GM21737 (cell line): ENCODE data around the gene SYDE2.

Experiments
- ATAC-seq: cut with Tn5 transposase; IDR thresholded peaks from one replicate; pipeline ENCODE4 v1.9.1; 2021; ENCODE audit warnings: mild to moderate bottlenecking, moderate library complexity; ENCODE audit not compliant: unreplicated experiment

Gene SYDE2

DNA sequence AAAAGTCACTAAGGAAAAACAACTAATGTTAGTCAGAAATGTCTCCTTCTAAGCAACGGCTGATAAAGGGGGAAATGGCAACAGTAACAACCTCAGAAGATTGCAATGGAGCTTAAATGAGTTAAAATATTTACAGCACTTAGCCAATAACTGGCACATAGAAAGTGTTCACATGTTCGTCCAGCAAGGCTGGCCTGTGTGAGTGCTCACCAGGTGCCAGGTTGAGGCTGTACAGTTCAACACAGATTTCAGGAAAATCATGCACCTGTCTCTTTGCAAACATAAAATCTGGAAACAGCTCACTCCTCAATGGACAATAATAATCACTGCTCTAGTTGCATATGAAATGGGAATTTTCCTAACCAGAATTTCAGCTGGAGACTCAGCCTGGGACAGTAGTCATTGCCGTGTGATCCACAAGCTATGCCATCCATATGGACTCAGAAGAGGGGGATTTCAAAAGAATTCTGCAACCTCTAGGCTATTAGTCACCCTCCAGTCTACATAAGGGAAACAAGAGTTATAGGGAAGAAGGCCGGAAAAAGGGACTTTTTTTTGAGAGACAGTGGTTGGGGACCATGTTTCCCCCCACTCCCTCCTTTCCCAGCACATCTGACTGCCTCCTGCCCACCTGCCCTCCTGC lies 68.6 kb downstream of the SYDE2 start:
- ATAC-seq = no peak

- ATAC-seq = no peak
Observed at GRCh38 chr1:85128316-85128715, 72.5 kb downstream of the SYDE2 start.

DNA sequence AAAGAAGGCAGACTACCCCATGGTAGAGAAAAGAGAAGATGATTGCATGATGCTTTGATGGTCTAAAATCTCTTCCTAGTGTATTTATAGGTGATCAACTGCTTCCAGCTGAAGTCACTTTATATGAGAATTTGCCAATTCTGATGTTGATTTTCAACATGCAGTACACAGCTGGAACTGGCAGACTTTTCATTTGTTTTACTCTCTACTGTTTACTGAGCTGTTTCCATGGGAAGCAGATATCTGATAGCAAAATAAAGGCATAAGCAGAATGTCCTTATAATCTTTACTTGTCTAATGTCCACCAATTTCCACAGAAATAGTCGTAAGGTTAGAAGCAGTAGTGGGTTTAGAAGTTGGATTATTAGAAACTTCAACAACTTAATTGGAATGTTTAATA lies 74.9 kb downstream of the SYDE2 start:
- ATAC-seq = no peak

DNA sequence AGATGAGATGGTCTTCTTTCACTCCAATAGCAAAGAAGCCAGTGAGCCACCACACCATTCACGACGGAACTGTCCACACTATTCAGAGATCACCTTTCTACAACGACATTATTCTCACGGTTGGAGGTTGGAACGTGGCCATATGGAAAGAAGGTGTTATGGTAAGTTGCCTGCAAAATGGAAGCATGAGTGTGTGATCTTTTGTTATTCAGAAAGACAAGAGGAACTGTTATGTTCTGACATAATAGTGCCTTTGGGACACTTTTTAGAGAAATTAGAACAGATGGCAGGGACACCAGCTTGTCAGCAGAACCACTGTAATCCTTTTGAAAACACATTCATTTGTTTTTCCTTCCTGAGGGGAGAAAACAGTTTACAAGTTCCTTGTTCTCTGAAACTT lies 76.7 kb downstream of the SYDE2 start:
- no peak for ATAC-seq

- no peak for ATAC-seq
Observed at GRCh38 chr1:85122169-85122568, 78.6 kb downstream of the SYDE2 start.

DNA sequence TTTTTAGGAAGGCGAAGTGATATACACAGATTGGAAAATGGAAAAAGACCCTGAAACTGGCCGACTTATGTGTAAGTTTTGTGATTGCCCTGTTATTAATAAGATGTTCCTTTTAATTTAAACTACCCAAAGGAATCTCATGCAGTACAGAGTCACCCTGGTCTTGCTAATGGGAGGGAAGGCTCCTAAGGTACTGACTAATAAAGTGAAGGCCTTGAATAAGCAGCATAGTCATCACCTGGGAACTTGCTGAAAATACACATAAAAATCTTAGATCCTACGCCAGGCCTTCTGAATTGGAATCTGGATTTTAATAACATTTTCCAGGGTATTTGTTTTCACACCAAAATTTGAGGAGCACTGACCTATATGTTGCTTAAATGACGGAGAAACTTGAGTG lies 79.1 kb downstream of the SYDE2 start:
- ATAC-seq = no peak

DNA sequence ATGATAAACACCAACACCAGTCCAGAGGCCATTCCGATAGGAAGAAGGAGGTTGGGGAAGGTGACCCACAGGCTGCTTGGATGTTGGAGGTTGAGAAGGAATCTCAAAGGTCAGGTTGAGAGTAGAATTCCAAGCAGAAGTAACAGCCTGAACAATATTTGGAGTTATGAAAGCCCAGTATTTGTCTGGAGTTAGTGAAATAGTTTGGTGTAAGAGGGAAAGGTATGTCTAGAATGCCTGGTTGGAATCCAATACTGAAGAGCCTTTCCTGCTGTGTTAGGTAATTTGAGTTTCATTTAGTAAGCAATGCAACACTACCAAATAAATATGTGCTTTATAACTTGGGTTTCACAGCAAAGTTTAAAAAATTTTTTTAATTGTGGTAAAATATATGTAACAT lies 82.1 kb downstream of the SYDE2 start:
- no peak for ATAC-seq

DNA sequence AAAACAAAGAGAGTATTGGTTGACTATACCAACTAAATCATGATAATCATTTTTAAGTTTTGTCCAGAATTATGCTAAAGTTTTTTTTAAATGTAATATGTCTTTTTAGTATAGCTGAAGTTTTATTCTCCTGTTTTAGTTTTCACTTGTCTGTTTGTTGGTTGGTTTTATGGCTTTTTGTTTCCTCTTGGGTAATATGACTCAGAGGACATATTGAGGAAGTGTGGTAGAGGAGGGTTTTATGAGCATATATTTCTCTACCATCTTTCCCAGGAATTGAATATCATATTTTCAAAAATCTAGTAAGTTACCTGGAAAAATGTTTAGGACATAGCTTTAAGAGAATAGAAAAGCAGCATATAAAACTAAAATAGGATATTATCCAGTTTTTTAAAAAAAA lies 84.0 kb downstream of the SYDE2 start:
- ATAC-seq = no peak

DNA sequence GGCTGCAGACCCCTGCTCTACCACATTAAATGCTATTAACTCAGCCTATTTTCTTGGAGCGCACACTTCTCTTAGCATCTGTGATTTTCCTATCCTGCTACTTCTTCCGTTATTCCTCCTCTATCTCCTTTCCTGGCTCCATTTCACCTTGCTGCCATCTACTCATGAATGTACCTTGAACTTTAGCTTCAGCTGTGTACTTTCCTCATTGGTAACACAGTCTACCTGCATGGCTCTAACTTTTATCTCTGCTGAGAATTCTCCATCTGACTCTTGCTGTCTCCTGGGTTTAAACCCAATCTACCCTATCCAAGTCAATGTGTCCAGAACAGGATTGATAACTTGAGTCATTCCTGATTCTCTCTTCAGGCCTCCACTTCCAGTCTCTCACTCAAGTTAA lies 84.9 kb downstream of the SYDE2 start:
- ATAC-seq = no peak

DNA sequence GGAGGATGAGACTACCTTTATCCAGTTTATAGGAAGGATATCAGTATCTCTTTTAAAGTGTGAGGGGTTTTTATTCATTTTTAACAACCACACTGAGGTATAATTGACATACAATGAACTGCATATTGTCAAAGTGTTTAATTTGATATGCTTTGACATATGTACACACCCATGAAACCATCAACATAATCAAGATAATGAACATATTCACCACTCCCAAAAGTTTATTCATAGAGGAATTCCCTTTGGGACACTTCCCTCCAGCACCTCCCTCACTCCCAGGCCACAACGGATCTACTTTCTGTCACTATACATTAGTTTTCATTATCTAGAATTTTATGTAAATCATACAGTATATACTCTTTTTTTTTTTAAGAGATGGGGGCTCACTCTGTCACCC lies 89.1 kb downstream of the SYDE2 start:
- ATAC-seq = no peak

- no peak for ATAC-seq
Observed at GRCh38 chr1:85109475-85109874, 91.3 kb downstream of the SYDE2 start.
